ENCODE data around the gene IFITM5.
"Not testable (repeated sequence)": the region's sequence is repeated elsewhere in the genome, so short reads cannot be mapped to it uniquely, and the experiment has no call there.

Gene IFITM5

GRCh38 chr11:271319-271715 is 28.0 kb downstream of the IFITM5 start:
- Histone ChIP-seq H3K4me3 (ENCODE audit: low read depth in 1 of 2, low read length in 1 of 2) (no peak overlapping the region), H3K27ac (peak overlapping the region; percentile 100)

GRCh38 chr11:270451-271318 is 28.6 kb downstream of the IFITM5 start:
- peaks cover 45 to 55% of the 10 kb centered on the region in 2 experiments for H3K4me1 ChIP-seq (ENCODE audit: control insufficient read depth in 1 of 2, insufficient read depth in 1 of 2, low read depth in 1 of 2, low read length in 1 of 2)
- H3K4me3 ChIP-seq (ENCODE audit: low read depth in 1 of 2, low read length in 1 of 2), result peak overlapping the region; percentile 10 to 40
- H3K9me3 ChIP-seq, result no peaks in the 10 kb centered on the region
- no peaks in the 10 kb centered on the region for H3K27me3 ChIP-seq
- no peaks in the 10 kb centered on the region for H3K36me3 ChIP-seq
- peak overlapping the region; percentile 100 for H3K27ac ChIP-seq
- no peak for TF ChIP-seq CTCF (IDR thresholded peaks at IDR 0.05)

More at GRCh38 chr11:271319-271715, 28.0 kb downstream of the IFITM5 start:
- H3K27me3 ChIP-seq, result no peaks in the 10 kb centered on the region
- no peak for TF ChIP-seq CTCF (IDR thresholded peaks at IDR 0.05)
- no peaks in the 10 kb centered on the region for H3K9me3 ChIP-seq
- no peaks in the 10 kb centered on the region for H3K36me3 ChIP-seq
- peaks cover 45 to 60% of the 10 kb centered on the region in 2 experiments for H3K4me1 ChIP-seq (ENCODE audit: control insufficient read depth in 1 of 2, insufficient read depth in 1 of 2, low read depth in 1 of 2, low read length in 1 of 2)

- no peaks in the 10 kb centered on the region for H3K36me3 ChIP-seq
- peaks cover 36 to 43% of the 10 kb centered on the region in 2 experiments for H3K4me1 ChIP-seq (ENCODE audit: control insufficient read depth in 1 of 2, insufficient read depth in 1 of 2, low read depth in 1 of 2, low read length in 1 of 2)
- H3K27ac ChIP-seq, result peak overlapping the region; percentile 100
- peak overlapping the region; percentile 79 to 99 for H3K4me3 ChIP-seq (ENCODE audit: low read depth in 1 of 2, low read length in 1 of 2)
- no peaks in the 10 kb centered on the region for H3K27me3 ChIP-seq
- TF ChIP-seq CTCF (IDR thresholded peaks at IDR 0.05), result peak; percentile 93
- H3K9me3 ChIP-seq, result no peaks in the 10 kb centered on the region
Observed at GRCh38 chr11:269146-269890, 30.0 kb downstream of the IFITM5 start.

GRCh38 chr11:268716-269145 is 30.6 kb downstream of the IFITM5 start:
- H3K27me3 ChIP-seq, H3K9me3 ChIP-seq, H3K36me3 ChIP-seq: not testable (repeated sequence)
- Histone ChIP-seq H3K4me3 (ENCODE audit: low read depth in 1 of 2, low read length in 1 of 2) (peak overlapping the region; percentile 79 to 99), H3K4me1 (ENCODE audit: control insufficient read depth in 1 of 2, insufficient read depth in 1 of 2, low read depth in 1 of 2, low read length in 1 of 2) (peaks cover 35 to 38% of the 10 kb centered on the region in 2 experiments), H3K27ac (peak overlapping the region; percentile 100)
- TF ChIP-seq CTCF (IDR thresholded peaks at IDR 0.05), result peak; percentile 66

GRCh38 chr11:267491-267994 is 31.8 kb downstream of the IFITM5 start:
- Histone ChIP-seq H3K36me3 (no peaks in the 10 kb centered on the region), H3K4me1 (ENCODE audit: control insufficient read depth in 1 of 2, insufficient read depth in 1 of 2, low read depth in 1 of 2, low read length in 1 of 2) (peaks cover 35 to 38% of the 10 kb centered on the region in 2 experiments), H3K27me3 (no peaks in the 10 kb centered on the region), H3K4me3 (ENCODE audit: low read depth in 1 of 2, low read length in 1 of 2) (peak overlapping the region; percentile 79 to 99), H3K9me3 (no peaks in the 10 kb centered on the region), H3K27ac (peak overlapping the region; percentile 100)
- TF ChIP-seq CTCF (IDR thresholded peaks at IDR 0.05), result peak; percentile 9

Data from neutrophil (primary cell).